Measurements from ENCODE around the gene SULT1A1. TPM values are rescaled to one million over a fixed set of nuclear protein-coding genes. Genes with fewer than 3 reads are reported as not detected.

Gene SULT1A1
- total and polyA plus RNA-seq, 2 donors (not counting 1 experiment from before 2014, with no cell fraction given): 4.2 to 7.1 TPM

GRCh38 chr16:28572696-28573510 is 36.9 kb downstream of the SULT1A1 start:
- Histone ChIP-seq H4K20me1 (ENCODE audit: control insufficient read depth, insufficient read depth, low read length, poor library complexity, severe bottlenecking) (peaks cover 54% of the 10 kb centered on the region), H3K27me3 (replicated peaks in 1 of 4; ENCODE audit: control extremely low read depth in 1 of 4, control insufficient read depth in 3 of 4, insufficient read depth in 4 of 4, low read length in 3 of 4) (no peaks in the 10 kb centered on the region), H3K9ac (ENCODE audit: low read length) (no peak overlapping the region), H3K9me3 (ENCODE audit: control extremely low read depth in 1 of 3, control insufficient read depth in 2 of 3, insufficient read depth in 1 of 3, low read length in 2 of 3) (no peaks in the 10 kb centered on the region), H3K4me3 (ENCODE audit: control extremely low read depth in 1 of 5, extremely low read depth in 1 of 5, insufficient read depth in 1 of 5, low read depth in 2 of 5, low read length in 4 of 5) (no peak overlapping the region), H3K27ac (ENCODE audit: low read length in 2 of 2) (peak overlapping the region in 1 of 2 donors; percentile 9), H3K4me2 (replicated peaks; ENCODE audit: low read depth, low read length, poor library complexity, severe bottlenecking) (no peak overlapping the region), H3K4me1 (ENCODE audit: control insufficient read depth in 2 of 2, insufficient read depth in 2 of 2, low read length in 2 of 2) (no peaks in the 10 kb centered on the region), H3K79me2 (ENCODE audit: control insufficient read depth, insufficient read depth, low read length) (peaks cover 67% of the 10 kb centered on the region), H3K36me3 (replicated peaks in 1 of 2; ENCODE audit: control extremely low read depth in 1 of 2, control insufficient read depth in 1 of 2, extremely low read depth in 1 of 2, insufficient read depth in 2 of 2, low read length in 1 of 2) (peaks cover 0 to 3% of the 10 kb centered on the region in 2 experiments), H2AFZ (ENCODE audit: insufficient read depth, low read depth, low read length, poor library complexity, severe bottlenecking) (no peak overlapping the region)
- intact Hi-C loops (cut with micrococcal nuclease): no loop called here
- Mint-ChIP-seq H3K4me3 (no peak overlapping the region), H3K27ac (no peak overlapping the region), H3K9me3 (ENCODE audit: insufficient read depth) (no peaks in the 10 kb centered on the region), H3K27me3 (no peaks in the 10 kb centered on the region), H3K4me1 (peaks cover 3% of the 10 kb centered on the region)
- POLR2A ChIA-PET: no interaction called here
- 77% methylated on average over 15 of the region's 15 CpGs for WGBS (ENCODE audit: insufficient coverage)
- CTCF ChIA-PET: interaction anchor here (0.6 kb wide), 1 partner anchor 317 kb away, joined by 3 read pairs; no protein-coding TSS in a partner anchor
- ATAC-seq (ENCODE audit: low read depth) (no peak), DNase-seq (no peak)
- no peak for TF ChIP-seq CTCF (IDR thresholded peaks at IDR 0.05)
- no peak for TF ChIP-seq EZH2 (IDR thresholded peaks at IDR 0.05; ENCODE audit: borderline replicate concordance, insufficient read depth, low read depth, low read length, poor library complexity, severe bottlenecking)
